GM12874 (cell line): Measurements from ENCODE around the gene CTRB1.

ENCODE experiments used
- TF ChIP-seq, protein P1 (sequence below): IDR thresholded peaks from 2 replicates; pipeline ENCODE4 v1.5.1; 2011; ENCODE audit warnings: low read depth, mild to moderate bottlenecking, control low read depth, low read length, moderate library complexity; ENCODE audit not compliant: insufficient read depth

CTRB1 gene

DNA sequence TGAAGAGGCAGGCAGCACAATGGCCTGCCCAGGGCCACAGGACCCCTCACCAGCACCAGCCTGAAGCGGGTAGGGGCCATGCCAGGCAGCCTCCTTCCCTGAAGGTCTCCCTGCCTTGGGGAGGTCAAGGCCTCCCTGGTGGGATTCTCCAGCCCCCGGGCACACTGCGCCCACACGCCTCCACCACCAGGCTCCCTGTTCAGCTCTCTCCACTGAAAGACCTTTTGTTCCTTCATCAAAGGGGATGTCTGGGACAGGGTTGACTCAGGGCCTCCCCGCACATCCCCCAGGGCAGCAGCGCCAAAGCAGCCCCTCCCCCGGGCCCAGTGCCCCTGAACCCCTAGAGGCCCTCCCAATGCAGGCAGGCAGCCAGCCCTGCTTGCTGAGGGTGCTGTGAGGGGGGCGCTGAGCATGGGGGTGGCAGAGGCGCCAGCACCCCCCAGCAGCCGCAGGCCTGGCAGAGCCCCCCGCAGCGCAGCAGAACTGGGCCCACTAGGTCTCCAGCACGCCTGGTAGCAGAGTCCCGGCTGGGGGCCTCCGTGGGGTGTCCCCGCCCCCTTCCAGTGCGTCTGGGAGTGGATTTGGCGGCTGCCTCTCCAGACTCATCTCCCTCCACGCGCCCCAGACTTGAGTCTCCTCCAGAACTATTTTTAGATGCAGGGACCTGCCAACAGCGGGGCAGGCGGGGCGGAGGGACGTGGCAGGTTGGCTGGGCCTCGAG is 19.5 kb downstream of the CTRB1 start:
- TF ChIP-seq, protein P1, sequence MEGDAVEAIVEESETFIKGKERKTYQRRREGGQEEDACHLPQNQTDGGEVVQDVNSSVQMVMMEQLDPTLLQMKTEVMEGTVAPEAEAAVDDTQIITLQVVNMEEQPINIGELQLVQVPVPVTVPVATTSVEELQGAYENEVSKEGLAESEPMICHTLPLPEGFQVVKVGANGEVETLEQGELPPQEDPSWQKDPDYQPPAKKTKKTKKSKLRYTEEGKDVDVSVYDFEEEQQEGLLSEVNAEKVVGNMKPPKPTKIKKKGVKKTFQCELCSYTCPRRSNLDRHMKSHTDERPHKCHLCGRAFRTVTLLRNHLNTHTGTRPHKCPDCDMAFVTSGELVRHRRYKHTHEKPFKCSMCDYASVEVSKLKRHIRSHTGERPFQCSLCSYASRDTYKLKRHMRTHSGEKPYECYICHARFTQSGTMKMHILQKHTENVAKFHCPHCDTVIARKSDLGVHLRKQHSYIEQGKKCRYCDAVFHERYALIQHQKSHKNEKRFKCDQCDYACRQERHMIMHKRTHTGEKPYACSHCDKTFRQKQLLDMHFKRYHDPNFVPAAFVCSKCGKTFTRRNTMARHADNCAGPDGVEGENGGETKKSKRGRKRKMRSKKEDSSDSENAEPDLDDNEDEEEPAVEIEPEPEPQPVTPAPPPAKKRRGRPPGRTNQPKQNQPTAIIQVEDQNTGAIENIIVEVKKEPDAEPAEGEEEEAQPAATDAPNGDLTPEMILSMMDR: no peak

DNA sequence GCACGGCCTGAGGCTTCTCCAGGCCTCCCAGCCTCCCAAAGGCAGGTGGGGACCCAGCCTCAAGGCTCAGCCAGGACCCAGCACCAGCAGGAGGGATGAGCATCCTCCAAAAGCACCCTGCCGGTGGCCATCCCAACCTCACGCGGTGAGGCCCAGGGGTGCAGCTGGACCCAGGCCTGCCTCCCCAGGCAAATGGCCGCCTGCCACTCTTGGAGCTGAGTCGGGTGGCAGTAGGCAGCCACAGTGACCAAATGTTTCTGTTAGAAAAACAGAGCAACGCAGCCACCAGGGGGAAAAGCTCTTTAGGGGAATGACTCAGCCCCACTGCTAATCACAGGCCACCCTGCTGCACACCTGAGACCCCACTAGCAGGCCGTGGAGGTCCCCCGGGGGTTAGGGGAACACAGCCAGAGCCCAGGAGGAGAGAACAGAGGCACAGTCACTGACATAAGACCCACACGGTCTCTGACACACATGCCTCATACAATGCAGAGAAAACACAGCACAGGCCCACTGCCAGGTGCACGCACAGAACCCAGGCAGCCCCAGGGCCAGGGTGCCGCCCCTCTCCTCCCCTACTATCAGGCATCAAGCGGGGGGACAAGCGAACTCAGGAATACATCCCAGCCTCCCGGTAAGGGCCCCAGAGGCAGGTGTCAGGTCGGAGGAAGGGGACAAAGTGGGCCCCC is 20.2 kb downstream of the CTRB1 start:
- TF ChIP-seq, protein P1: no peak

DNA sequence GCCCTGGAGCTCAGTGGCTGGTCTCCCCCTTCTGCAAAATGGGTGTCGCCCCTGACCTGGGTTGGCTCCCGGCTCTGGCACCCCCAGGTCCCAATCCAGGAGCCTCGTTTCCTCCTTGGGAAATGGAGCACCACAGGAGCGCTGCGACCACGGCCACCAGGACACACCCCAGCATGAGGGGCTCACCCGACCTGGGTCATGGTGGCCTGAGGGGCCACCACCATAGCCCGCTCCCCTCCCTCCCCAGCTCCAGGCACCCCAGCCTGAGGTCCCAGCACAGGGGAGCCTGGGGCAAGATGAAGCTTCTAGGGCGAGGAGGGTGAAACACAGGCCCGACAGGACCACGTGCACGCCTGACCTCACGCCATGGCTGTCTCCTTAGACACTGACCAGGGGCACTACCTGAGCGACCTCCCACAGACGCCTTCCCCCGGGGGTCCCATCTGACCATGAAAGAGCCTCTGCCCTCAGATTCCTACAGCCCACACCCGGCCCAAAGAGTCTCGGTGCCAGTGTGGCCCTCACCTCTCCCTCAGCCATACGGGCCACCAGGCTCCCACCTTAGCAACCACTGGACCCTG is 20.8 kb downstream of the CTRB1 start:
- TF ChIP-seq, protein P1: no peak

DNA sequence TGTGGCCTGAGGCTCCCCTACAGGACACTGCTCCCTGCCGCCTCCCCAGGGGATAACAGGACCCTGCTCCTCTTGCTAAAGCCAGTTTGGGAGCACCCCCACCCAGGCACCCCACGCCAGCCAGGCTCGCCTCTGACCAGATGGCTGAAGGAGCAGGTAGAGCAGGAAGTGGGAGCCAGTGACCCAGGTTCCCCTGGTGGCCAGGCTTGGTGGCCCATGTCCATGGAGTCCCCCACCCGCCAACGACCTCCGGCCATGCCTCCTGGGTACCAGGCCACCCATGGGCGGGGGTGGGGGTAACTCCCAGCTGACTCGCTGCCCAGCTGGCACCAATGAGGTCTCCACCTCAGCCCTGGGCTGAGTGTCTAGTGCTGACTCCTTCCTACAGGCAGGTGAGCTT is 22.6 kb downstream of the CTRB1 start:
- TF ChIP-seq, protein P1: no peak

DNA sequence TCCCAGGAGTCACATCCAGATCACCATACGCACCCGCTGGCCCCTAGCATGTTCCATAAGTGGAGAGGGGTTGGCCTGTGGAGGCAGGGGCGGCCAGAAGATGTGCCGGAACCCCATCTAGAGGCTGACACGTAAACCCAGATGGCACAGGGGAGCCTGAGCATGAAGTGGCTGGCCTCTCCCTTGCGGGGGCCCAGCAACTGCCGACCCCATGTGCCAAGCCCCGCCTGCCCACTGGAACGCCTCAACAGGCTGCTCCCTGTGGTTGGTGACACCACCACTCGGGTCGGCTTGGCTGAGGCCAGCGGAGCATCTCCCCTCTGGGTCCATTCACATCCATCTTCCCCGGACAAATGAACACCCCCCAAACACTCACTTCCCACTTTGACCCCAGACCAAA is 23.2 kb downstream of the CTRB1 start:
- TF ChIP-seq, protein P1: no peak

DNA sequence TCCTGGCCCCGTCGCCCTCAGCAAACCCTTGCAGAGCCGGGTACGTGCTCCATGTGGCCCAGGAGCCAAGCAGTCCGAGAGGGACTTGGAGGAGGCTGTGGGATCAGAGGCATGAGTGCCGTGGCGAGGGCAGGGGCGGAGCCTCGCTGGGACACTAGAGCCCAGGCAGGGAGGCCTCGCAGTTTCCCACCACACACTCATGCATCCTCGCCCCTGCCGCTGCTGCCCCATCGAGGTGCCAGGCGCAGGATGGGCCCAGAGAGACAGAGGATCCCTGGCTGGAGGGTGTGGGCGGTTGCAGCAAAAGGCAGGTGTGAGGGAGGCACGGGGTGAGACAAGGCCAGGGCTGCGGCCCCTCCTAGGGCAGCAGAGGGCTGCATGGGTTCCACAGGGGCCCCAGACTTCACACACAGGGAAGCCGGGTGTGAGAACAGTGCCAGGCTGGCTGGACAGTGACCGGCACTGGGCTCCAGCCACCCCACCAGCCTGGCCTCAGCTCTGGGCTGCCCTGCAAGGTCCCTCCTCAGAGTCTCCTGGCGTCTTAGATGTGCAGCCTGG is 25.0 kb downstream of the CTRB1 start:
- TF ChIP-seq, protein P1: no peak

DNA sequence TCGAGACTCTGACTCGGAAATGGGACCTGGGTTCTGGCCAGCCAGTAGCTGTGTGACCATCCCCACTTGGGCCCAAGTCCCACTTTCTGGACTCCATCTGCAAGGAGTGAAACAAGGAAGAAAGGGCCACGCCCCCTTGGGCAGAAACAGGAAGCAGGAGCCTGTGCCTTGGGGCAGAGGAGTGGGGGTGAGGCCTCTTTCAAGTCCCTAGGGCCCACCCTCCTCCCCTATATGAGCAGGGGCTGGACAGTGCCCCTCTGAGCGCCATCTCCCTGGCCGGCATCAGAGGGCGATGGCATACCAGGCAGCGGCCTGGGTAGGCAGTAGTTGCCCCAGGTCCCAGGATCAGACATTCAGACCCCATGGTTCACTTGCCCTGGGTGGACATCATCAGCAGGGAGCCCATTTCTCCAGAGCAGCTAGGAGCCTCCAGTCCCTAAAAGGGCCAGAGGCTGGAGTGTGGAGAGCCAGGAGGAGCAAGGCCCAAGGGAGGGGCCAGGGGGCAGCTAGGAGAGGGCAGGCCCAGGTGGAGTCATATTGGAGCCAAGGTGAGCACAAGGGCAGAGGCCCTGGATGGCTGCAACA is 25.5 kb downstream of the CTRB1 start:
- TF ChIP-seq, protein P1: no peak
